ENCODE measurements around the gene STK24.
"Not testable (repeated sequence)": the region's sequence is repeated elsewhere in the genome, so short reads cannot be mapped to it uniquely, and the experiment has no call there.

Gene STK24

DNA sequence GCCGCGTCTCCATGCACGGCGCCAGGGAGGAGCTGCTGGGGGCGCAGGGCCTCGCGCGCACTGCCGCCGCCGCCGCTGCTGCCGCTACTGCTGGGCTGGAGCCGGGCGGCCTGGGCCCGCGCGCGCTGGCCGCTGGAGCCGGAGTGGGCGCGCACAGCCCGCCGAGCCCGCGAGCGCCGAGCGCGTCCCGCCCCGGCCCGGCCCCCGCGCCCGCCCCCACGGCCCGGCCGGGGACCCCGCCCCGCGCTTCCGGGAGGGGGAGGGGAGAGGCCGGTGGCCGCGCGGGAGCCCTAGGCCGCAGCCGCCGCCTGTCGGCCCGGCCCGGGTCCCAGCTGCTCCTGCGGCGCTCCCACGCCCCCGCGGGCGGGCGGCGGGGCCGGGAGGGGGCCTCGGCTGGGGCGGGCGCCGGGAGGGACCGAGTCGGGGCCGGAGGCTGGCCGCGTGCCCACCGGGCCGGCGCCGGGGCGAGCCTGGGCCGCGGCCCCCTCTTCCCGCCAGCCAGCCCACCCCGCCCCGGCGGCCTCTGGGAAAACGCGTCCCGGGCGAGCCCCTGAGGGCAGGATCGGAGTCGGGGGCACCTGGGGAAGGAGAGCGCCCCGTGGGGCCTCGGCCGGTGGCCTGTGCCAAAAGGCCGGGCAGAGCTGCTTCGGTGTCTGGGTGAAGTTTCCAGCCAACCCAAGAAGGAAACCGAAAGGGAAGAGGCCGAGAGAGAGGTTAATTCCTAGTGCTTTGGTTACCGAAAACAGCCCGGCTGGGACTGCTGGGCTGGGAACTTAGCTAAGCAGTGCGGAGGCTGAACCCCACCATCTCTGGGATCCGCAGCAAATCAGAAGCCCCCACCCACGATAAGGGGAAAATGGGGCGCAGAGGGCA is at the start of gene STK24:
Gene STK24, minus strand, starts transcription at position 145 of the 873 bp plus-strand sequence. CDS start 321 bp downstream, outside the sequence.
- DNase-seq: no peak

DNA sequence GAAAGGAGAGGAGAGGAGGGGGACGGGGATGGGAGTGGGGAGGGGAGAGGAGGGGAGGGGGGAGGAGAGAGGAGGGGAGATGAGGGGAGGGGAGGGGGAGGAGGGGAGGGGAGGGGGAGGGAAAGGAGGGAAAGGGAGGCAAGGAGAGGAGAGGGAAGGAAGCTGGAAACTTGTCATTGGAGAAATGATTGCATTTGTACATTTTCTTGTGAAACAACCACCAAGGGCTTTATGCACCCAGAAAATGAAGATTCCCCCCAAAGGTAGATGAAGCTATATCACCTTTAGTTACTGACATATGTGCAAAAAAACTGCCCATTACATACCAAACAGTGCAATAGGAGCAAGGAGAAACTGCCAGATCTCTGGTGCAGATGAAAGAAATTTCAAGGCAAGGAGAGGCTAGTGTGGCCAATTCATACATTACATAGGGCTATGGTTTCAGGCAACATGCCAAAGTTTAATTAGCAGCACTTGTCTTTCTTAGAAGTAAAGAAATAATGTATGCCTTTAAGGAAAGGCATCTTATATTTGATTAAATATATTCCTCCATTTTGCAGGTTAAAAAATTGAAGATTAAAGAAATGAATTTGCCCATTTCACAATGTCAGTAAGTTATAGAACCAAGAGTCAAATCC is 49.5 kb upstream of the STK24 start:
- no peak for DNase-seq

DNA sequence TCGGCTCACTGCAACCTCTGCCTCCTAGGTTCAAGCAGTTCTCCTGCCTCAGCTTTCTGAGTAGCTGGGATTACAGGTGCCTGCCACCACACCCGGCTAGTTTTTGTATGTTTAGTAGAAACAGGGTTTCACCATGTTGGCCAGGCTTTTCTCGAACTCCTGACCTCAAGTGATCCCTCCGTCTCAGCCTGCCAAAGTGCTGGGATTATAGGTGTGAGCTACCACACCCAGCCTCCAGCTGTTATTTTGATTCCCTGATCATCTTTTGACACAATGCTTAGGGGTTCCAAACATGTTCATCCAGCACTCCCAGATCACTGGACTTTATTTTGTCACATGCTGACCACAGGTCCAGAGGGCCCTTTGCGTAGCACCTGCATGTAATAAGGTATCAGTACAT is 47.7 kb upstream of the STK24 start:
- DNase-seq: not testable (repeated sequence)

DNA sequence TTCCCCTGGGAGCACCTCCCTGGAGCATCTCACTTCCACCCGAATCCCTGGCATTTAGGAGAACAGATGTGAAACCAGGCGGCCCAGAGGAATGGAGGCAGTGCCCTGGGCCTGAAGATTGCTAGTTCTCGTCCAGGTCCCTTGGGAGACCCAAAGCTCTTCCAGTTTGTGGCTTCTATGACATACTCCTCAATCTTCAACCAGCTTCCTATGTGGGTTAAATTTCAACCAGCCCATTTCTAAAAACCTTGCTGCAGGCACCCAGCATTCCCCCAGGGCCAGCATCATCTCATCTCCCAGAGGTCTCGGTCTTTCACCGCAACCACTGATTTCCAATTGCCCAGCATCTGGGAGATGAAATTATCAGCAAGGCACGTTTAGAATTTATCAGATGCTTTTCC is 46.0 kb upstream of the STK24 start:
- DNase-seq: no peak

DNA sequence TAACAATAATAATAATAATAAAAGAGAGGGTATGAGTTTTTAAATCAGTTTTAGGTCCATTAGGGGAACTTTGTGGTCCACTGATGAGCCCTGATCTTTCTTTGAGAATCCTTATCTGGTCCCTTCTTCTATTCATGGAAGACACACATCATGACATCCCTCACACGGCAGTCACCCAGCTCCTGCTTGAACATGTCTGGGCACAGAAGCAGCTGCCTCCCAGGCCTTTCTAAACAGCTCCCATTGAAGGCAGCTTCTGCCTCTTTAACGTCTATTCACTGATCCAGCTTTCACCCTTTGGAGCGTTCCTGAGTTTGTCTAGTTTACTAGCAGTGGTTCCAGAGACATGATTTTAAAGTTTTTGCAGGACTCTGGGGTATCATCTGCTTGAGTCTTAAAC is 42.6 kb upstream of the STK24 start:
- DNase-seq: no peak

DNA sequence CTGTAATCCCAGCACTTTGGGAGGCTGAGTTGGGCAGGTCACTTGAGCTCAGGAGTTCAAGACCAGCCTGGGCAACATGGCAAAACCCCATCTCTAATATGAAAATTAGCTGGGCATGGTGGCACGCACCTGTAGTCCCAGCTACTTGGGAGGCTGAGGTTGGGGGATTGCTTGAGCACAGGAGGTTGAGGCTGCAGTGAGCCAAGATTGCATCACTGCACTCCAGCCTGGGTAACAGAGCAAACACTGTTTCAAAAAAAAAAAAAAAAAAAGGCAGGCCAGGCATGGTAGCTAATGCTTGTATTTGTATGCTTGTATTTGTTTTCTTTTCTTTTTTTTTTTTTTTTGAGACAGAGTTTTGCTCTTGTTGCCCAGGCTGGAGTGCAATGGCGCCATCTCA is 38.7 kb upstream of the STK24 start:
- not testable (repeated sequence) for DNase-seq

DNA sequence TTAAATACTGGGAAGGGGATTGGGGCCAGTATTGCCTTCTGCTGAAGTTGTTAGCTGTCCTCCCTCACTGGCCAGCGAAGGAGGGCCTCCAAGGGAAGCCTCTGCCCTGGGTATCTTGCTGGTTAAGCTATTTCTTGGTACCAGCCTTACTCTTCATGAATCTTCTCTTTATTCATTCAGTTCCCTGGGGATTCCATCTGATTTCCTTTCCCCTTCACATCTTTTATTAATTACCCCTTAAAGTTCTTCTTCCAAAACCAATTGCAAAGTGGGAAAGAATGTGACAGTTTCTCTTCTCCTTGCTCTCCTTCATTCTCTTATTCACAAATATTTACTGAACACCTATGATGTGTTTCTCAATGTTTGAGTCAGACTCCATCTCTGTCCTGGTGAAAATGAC is 36.7 kb upstream of the STK24 start:
- no peak for DNase-seq

DNA sequence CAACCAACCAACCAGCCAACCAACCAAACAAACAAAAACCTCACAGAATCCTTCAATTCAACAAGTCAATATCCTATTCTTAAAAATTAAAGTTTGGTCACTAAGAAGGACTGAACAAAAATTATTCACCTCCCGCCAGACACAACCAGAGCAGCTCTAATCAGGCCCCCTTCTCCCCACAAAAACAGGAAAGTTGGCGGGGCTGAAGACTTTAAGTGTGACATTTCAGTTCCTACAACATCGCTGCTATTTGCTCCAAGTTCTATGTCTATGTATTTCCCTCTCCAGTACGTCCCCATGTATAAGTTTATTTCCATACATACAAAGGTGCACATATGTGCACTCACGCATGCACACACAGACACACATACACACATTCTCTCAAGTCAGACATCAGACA is 32.8 kb upstream of the STK24 start:
- no peak for DNase-seq

DNA sequence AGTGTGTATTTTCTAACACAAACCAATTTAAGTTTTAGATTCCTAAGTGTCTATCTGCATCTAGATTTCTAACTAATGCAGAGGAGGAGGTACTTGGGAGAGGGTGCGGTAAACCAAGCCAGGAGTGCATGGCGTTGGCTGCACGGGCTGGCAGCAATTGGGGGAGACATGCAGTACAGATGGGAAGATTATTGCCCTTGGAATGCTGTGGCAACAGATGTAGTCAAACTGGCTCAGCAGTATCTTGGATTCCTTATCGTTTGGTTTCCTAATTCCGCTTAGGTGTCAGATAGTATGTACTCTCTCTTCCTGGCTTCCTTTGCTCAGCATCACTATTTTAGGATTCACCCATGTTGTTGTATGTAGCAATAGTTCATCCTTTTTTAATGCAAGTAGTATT is 29.4 kb upstream of the STK24 start:
- no peak for DNase-seq

DNA sequence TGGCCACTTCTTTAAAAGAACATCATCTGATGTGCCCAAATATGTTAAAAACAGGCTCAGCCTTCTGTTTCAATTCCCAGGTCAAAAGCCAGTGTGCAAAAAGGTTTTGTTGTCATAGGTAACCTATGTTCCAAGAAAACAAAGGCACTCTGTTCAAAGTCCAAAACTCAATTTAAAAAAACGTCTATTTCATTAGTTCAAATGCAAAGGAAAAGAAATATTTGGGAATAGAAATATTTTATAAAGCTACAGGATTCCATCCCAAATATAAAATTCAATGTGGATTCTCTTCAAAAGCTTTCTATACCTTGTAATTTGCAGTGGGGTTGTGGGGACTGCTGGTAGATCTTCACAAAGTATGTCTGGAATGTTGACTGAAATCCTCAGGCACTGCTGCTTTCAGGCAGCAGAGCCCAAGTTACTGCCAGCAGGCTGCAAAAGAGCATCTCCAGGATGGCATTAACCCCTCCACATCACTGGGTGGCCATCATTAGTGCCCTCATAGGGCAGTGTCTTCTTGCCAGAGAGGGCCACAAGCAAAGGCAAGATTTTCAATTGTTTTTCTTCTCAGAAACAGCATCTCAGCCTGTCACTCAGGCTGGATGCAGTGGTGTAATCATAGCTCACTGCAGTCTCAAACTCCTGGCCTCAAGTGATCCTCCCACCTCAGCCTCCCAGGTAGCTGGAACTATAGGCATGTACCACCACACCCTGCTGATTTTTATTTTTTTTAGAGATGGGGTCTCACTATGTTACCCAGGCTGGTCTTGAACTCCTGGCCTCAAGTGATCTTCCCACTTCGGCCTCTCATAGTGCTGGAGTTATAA is 22.8 kb upstream of the STK24 start:
- no peak for DNase-seq

DNA sequence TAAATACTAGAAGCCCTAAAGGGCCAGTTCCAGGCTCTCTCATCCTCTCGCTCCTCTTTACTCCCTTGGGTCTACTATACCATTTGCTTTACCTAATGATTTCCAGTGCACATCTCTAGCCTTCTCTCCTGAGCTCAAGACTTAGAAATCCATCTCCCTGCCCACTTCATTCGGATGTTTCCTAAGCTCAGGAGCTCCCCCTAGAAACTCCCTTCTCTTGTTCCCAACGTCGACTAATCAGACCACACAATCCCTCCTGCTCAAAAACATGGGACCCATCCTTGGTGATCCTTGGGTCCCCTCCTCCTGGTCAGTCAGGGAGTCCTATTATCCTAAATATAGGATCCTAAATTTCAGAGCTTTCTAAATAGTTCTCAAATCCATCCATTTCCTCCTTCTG is 21.1 kb upstream of the STK24 start:
- no peak for DNase-seq

DNA sequence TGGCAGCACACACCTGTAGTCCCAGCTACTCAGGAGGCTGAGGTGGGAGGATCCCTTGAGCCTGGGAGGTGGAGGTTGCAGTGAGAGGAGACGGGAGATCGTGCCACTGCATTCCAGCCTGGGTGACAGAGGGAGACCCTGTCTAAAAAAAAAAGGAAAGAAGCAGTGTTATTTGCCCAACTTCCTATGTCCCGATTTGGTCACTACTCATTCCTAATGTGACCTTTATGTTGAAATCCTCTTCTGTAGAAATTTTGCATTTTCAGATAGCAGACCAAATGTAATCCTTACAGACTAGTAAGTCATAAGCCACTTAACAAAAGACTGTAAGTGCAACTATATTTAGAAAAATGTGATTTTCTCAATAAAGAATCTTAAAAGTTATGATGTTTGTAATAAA is 18.2 kb upstream of the STK24 start:
- DNase-seq: no peak

DNA sequence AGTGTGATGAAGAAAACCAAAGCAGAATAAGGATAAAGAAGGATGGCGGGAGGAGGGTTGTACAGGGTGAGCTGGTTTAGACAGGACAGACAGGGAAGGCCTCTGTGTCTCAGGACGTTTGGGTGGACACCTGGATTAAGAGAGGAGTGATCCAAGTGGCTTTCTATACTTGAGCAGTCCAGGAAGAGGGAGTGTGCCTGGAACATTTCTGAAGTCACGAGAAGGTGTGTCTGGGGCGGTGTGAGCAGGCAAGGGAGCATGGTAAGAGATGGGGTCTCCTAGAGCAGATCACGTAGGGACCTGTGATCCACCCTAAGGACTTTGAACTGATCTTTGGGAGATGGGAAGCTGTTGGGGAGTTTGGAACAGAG is 15.4 kb upstream of the STK24 start:
- DNase-seq: no peak

DNA sequence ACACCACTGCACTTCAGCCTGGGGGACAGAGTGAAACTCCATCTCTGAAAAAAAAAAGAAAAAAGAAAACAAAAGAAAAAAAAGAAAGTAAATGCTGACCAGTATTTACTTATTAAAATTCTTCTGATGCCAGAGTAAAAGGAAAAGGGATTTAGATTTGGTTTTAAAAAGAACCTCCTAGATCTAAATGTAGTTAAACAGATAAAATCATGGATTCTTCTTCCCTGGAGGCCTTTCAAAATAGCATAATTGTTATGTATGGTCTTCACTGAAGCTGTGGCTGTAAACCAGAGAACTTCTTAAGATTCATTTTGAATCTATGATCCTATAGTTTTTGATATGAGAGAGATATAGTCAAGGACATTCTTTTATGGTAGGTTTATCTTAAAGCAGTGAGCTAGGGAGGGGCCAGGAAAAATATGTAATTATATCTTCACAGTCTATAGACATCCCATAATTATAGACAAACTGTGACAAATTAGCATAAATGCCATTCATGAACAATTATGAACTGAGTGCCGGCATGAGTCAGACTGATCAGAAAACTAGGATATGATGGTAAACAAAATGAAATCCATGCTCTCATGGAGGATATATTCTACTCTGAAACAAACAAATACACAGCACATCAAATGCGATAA is 14.9 kb upstream of the STK24 start:
- DNase-seq: no peak

DNA sequence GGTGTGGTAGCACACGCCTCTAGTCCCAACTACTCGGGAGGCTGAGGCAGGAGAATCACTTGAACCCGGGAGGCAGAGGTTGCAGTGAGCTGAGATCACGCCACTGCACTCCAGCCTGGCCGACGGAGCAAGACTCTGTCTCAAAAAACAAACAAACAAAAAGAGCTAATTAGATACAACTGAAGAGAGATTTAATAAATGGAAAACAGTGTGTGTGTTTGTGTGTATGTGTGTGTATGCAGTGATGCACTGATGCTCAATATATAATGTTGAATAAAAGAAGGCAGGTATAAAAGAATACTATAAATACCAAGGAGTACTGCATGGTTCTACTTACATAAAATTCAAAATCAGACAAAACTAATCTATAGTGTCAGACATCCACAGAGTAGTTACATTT is 13.6 kb upstream of the STK24 start:
- DNase-seq: not testable (repeated sequence)

DNA sequence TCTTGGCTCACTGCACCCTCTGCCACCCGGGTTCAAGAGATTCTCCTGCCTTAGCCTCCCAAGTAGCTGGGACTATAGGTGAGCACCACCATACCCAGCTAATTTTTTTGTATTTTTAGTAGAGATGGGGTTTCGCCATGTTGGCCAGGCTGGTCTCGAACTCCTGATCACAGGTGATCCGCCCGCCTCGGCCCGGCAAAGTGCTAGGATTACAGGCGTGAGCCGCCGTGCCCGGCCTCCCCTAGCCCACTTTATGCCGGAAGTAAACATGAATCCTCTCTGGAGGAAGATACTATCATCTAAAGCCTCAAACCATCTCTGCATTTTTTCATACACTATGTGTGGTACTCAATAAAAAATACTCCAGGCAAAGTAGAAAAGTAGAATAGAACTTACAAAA is 12.6 kb upstream of the STK24 start:
- DNase-seq: not testable (repeated sequence)

DNA sequence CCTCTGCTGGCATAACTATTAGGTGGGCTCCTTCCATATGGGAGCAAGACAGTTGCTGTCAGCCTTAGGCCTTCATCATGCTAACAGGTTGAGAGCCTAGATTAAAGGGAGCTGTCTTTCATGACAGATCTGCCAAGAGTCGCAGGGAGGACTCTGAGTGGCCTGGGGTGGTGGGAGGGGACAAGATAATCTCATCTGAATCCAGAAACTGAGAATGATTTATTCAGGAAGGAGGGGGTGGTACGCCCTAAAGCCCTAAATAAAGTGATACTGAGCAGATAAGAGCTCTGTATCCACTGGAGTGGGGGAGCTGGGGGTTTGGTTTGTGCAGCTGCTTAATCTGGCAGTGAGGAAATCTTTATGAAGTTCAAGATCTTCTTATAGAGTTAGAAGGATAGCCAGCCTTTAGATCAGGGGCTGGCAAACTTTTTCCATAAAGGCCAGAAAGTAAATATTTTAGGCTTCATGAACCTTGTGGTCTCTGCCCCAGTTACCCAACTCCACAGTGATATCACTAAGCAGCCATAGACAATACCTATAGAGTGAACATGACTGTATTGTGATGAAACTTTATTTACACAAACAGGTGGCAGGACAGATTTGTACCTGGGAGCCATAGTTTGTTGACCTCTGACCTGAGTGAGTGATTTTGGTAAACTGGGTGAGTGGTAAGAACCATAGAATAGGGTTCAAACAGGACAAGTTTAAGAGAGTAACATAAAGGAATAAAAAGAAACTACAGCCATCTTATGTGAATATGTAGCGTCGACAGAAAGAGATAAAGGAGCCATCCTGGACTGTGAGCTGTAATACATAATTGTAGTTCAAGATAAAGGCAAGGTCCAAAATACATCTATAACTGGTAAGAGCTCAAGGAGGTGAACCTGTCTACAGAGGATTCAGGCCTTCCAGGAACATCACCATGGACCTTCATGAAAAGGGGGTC is 9.8 kb upstream of the STK24 start:
- no peak for DNase-seq

DNA sequence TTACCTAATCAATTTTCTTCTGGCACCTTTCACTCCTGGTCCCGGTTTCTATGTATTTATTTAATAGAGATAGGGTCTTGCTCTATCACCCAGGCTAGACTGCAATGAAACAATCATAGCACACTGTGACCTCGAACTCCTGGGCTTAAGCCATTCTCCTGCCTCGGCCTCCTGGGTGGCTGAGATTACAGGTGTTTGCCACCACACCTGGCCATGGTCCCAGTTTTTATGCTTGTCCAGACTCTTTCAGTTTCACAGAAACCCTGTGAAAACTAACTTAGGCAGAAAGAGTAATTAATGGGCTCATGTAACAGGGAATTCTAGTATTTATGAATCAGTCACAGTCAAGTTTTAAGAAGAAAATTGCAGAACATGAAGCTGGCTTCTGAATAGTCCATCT is 9.0 kb upstream of the STK24 start:
- DNase-seq: no peak

DNA sequence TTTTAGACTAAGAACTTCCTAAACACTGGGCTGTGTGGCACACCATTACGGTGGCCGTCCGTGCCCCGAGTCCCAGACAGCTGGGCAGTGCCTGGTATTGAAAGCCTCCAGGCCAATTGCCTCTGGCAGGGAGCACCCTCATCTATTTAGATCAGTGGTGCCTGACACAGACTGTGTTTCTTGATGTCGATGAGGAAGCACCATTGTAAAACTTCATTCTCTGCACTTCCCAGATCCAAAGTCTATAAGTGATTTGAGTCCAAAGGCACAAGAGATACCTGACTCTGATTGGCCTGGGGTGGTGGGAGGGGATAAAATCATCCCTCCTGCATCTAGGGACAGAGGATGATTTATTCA is 8.5 kb upstream of the STK24 start:
- no peak for DNase-seq

DNA sequence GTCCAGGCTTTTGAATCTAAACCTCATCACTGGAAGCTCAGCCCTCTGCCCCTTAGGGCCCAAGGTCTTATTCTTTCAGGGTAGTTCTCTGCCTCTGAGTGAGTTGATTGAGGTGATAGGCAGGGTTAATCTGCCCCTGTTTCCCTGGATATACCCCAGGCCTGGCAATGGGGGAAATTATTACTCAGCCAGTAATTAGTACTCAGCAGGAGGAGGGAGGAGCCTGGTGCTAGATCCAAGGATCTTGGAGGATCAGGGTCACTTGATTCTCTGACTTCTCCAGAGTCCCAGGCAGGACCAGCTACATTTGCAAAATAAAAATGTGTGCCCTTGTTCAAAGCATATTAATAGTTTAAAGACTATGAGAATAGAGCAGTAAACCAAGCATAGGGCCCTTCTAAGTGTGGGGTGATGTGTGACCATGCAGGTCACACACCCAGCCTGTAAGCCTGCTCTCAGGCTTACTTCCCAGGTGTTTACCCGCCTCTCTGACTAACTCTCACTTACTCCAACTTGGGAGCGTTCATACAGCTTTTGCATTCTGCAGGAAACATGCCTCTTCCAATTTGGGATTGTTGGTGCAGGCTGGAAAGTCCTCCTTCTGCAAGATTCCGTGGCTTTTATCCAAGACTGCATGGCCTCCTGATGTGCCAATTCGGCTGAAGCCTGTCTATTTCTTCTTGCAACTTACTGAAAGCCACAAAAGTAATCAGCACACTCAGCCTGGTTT is 7.9 kb upstream of the STK24 start:
- DNase-seq: no peak

DNA sequence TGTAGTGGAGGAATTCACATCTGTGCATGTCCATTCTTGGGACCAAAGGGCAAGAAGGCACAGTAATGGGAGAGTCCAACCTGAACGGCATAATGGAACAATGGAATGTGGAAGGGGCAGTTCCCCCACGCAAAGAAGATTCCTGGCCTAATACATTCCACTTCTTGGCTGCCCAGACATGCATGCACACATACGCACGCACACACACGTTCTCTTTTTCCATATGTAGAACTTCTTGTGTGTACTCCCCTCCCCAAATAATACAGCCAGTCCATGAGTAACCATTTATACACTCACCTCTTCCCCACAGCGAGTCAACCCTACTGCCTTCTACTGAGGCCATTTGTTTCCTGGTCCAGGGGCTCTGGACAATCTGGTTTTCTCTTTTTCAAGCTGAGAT is 6.0 kb upstream of the STK24 start:
- DNase-seq: no peak
